Amniotic epithelial cell (primary cell): ENCODE results near the gene DYNC2H1.

Experiments
- DNase-seq: peaks from one replicate; pipeline ENCODE4 v3.0.0-alpha.2; 2010; ENCODE audit warnings: low read depth

The DYNC2H1 gene, protein sequence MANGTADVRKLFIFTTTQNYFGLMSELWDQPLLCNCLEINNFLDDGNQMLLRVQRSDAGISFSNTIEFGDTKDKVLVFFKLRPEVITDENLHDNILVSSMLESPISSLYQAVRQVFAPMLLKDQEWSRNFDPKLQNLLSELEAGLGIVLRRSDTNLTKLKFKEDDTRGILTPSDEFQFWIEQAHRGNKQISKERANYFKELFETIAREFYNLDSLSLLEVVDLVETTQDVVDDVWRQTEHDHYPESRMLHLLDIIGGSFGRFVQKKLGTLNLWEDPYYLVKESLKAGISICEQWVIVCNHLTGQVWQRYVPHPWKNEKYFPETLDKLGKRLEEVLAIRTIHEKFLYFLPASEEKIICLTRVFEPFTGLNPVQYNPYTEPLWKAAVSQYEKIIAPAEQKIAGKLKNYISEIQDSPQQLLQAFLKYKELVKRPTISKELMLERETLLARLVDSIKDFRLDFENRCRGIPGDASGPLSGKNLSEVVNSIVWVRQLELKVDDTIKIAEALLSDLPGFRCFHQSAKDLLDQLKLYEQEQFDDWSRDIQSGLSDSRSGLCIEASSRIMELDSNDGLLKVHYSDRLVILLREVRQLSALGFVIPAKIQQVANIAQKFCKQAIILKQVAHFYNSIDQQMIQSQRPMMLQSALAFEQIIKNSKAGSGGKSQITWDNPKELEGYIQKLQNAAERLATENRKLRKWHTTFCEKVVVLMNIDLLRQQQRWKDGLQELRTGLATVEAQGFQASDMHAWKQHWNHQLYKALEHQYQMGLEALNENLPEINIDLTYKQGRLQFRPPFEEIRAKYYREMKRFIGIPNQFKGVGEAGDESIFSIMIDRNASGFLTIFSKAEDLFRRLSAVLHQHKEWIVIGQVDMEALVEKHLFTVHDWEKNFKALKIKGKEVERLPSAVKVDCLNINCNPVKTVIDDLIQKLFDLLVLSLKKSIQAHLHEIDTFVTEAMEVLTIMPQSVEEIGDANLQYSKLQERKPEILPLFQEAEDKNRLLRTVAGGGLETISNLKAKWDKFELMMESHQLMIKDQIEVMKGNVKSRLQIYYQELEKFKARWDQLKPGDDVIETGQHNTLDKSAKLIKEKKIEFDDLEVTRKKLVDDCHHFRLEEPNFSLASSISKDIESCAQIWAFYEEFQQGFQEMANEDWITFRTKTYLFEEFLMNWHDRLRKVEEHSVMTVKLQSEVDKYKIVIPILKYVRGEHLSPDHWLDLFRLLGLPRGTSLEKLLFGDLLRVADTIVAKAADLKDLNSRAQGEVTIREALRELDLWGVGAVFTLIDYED (N-terminal part only)

DNA sequence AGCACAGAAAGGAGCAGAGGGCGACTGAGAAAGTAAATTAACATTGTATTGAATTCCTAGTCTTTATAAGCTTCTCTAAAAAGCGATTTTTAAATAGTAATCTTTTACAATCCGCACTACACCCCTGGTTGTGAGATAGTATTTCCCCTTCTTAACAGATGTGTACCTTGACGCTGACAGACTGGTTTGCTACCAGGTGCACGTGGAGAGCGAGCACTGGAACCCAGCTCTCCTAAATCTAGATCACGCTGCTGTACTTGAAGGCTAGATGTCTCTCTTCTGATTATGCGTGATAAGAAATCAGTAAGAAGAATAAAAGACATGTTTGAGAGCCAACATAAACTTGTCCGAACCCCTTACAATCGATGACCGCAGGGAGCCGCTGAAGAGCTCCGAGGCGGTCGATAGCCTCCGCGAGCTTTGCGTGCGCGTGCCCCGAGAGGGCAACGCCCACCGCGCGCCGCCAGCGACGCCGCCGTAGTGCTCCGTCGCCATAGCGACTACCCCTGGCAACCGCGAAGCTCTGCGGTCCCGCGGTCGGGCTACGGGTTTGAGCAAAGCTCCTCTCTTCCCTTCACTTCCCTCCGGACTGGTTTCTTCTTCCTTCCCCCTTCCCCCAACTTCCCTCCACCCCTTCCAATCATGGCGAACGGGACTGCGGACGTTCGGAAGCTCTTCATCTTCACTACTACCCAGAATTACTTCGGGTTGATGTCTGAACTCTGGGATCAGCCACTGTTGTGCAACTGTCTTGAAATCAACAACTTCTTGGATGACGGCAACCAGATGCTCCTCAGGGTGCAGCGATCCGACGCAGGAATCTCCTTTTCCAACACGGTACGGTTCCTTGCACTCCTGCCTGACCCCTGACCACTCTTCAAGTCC is at the start of gene DYNC2H1:
Gene DYNC2H1 (plus strand): TSS at position 494 of the 885 bp plus-strand sequence. CDS start 149 bp downstream, at position 643.
- peak; percentile 92 for DNase-seq

DNA sequence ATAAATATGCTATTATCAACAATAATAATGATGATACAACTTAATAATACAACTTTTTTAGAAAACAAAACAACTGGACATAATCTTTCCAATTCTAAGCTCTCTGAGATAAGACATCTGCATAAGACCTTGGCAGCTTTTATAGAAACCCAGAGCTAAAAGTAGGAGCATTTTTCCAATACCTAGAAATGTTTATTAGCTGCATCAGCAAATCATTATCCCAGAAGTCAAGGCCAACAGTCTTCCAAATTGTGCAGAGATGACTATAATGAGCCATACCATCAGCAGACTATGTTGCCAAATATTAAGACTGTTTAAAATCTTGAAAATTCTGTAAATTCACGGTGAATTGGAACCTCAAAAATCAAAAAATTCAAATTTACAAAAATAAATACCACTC is 47.6 kb upstream of the DYNC2H1 start:
- no peak for DNase-seq

DNA sequence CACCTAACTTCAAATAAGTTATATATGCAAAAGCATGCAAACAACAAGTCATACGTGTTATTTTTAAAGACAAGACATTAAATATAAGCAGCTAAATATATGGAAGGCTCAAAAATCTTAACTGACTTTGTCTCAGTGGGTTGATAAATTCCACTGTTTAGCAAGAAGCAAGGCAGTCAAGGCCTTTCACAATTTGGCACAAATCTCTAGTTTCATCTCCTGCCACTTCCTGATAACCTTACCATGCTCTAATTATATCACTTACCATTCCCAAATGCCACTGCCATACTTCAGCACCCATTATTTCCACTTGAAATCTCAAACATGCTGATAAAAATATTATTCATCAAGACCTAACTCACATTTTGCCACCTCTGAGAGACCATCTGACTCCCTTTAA is 42.1 kb upstream of the DYNC2H1 start:
- DNase-seq = peak; percentile 43

DNA sequence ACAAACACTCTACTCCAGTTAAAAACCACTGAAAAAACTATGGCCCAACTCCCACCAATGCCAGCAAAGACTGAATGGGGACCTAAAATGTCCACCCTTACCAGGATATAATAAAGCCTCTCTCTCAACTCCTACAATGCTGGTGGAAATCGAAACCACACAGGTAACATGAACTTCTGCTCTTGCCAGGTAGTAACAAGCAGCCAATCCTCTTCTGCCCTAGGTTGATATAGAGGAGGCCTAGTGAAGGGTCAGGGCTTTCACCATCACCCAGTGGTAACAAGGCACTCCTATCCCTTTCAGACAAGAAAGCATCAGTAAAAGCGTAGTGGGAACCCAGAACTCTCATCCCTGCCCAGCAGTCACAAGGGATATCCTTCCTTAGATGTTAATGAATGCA is 39.9 kb upstream of the DYNC2H1 start:
- no peak for DNase-seq

DNA sequence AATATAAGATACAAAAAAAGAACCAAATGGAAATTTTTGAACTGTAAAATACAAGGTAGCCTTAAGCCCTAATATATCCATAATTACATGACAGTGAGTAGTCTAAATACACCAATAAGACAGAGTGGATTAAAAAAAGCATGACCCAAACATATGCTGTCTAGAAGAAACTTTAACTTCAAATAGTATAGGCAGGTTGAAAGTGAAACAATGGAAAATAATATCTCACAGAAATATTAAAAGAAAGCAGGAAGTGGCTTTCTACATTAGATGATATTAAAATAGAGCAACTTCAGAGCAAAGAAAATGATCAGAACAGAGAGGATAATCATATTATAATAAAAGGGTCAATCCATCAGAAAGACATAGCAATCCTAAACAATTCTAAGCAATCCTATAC is 39.1 kb upstream of the DYNC2H1 start:
- DNase-seq = no peak

DNA sequence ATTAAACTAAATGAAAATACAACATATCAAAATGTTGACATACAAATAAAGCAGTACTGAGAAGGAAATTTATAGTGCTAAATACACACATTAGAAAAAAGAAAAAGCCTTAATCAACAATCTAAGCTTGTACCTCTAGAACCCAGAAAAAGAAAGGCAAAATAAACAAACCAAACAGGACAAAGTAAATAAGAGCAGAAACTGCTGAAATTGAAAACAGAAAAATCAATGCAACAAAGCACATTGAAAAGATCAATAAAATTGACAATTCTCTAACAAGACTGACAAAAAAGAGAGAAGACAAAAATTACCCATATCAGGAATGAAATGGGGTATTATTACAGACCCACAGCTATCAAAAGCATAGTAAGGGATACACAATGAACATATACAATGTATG is 38.2 kb upstream of the DYNC2H1 start:
- DNase-seq = no peak

DNA sequence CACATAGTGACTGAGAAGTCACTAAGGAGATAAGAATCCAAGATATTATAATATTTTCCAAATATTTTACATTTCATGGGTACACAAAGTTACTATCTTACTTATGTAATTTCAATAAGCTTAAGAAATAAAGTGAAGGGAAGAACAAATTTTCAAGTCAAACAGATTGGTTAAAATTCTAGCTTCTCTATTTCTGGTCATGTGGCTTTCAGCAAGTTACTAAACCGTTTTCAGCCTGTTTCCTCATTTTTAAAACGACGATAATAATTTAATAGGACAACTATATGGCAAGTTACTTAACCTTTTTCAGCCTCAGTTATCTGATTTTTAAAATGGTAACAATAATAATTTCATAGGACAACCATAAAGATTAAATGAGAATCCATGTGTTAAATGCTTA is 32.9 kb upstream of the DYNC2H1 start:
- DNase-seq = no peak

DNA sequence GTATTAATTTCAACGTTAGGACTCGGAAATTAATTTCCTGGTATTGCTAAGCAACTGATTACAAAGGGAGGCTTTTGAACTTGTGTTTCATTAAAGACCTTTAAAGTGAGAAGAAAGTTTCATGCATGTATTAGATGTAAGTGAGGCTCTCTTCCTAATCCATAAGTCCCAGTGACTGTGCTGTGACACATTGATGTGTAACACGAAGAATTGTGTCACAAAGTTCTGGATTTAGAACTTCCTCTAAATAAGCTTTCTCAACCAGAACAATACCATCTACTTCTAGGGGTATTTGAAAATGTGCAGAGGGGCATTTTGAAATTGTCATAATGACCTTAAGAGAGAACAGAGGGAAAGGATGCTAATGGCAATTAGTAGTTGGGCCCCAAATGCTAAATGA is 31.7 kb upstream of the DYNC2H1 start:
- no peak for DNase-seq

DNA sequence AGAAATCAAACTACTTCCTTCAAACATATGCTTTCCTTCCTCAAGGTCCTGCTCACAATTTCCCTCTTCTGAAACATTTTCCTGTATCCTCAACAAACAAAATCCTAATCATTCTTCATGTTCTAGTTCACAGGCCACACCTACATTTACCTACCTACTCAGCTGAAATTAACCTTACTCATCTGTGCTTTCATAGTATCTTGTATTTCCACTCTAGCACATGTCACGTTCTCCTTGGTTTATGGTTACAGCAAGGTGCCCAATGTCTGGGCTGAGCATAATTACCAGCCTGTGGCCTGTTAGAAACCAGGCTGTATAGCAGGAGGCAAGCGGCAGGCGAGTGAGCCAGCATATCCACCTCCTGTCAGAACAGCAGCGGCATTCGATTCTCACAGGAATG is 30.5 kb upstream of the DYNC2H1 start:
- DNase-seq = no peak

DNA sequence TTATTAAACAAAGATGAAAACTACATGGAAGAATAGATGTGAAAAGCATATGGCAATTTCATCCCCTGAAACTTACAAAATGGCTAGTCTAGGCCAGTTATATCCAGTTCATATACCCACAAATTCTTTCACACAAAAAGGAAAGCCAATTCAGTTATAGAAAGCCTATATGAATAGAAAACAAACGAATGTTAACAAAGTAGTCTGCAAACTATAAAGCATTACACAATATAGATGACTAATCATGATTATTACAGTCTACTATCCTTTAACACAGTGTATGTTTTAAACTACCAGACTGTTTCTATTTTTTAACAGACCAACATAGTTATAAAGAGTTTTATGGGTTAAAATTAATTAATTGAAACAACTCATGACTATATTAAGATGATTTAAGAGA is 29.4 kb upstream of the DYNC2H1 start:
- peak; percentile 37 for DNase-seq

DNA sequence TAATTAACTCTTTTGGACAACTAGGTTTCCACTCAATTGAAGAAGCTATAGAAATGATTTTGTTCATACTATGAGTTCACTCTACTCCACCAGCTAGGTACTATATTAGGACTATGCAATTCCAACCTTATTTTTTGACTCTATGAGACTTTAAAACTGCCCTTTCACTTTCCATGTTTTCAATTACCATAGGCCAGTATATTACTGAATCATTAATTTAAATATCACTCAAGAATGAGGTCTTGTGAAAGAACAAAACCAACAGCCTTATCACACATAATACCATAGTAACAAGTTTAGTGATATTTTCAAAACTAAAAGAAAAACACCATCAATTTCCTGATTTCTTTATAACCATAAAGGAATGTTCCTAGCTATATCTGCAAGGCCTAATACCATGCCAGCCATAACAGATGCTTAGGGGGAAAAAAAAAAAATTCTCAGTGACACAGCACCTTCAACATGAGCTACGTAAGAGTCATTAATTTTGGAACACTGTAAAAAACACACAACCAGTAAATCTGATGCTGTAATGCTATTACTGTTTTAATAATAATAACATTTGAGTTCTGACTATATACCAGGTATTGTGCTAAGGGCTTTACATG is 23.4 kb upstream of the DYNC2H1 start:
- DNase-seq = peak; percentile 91

DNA sequence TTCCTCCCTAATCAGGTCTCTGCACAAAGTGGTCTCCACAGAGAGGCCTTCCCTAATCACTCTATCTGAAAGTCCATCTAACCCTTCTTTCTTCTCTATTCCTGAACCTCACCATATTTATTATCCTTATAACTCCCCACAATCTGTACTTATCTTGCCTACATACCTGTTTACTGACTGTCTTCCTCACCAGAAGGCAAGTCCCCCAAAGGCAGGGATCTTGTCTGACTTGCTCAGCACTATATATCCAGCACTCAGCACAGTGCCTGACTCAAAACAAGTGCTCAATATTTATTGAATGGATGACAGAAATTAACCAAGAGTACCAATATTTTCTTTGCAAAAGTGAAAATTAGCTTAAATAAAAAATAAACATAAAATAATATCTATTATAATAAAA is 22.8 kb upstream of the DYNC2H1 start:
- peak; percentile 79 for DNase-seq

DNA sequence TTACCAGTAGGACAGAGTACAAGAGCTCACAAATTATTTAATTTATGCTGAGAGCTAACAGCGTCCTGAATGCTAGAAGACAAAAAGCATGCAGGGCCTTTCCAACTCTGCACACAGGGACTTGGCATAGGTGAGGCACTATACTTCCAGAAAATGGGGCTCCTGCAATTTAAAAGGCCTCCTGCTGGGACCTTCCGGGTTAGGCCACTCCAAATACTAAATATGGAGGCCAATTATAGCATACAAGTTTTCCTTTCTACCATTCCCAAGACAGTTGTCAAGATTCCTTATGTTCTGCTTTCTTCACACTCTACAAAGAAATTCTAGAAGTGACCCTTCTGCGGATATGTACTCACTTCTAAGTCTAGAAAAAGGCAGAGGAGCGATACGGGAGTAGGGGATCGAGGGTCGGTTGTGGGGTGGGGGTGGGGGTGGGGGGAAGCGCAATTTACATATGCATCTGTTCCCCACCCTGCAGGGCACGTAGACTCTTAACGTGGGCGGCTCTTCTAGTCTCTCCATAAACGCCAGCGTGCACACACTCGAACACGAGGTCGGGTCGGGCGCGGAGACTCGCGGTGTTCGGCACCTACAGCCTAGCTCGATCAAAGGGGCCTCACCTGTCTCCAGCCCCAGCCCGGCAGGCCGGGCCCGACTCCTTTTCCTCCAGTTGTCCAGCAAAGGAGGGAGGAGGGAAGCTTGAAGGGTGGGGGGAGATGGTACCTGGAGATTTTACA is 18.0 kb upstream of the DYNC2H1 start:
- peak; percentile 45 for DNase-seq

DNA sequence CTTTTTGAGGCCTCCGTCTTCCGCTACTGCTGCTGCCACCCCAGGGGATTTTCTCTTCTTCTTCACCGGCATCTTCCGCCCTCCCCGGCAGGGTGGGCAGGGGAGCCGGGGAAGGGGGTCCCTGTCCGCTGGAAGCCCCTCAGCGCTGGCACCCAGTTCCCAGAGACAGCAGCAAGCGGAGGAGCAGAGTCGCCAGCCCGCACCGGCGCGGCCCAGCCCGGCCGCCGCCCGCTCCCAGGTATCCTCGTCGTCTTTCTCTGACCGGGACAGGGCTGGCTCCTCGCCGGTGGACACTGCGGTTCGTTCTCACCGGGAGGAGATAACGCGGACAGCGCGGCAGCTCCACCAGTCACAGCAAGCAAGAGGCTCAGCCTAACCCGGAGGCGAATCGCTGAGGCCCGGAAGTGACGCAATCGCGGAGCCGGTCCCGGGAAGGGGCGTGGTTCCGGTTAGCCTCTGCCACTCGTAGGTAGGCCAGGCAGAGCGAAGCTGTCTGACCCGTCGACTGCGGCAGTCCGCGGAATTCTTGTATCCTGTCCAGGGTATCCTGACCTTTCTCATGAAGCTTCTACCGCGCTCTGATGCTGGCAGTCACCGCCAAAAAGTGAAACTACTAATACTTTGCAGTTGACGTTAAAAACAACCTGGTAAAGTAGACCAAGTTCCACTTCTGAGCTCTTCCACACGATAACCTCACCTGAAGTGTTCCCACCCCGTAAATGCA is 17.3 kb upstream of the DYNC2H1 start, which contains the start of gene DCUN1D5:
Gene DCUN1D5 (minus strand): TSS at position 360 of the 724 bp plus-strand sequence. CDS start 288 bp downstream, at position 72.
- DNase-seq = peak; percentile 96

DNA sequence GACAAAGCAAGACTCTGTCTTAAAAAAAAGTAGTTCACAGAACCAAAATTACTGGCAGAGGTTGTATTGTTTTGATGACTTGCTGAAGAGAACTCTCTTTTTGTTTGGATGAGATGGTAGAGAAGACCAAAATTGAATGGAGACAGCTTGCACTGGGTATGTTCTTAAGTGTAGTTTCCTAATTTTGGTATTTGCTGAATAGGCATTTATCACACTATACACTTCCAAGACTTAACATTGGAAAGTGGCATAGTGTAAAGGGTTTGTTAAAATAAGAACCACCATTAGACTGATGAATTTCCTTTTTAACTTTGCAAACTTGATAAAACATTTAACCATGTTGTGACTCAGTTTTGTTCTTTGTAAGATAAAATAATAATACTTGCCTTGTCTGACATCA is 11.9 kb upstream of the DYNC2H1 start:
- DNase-seq = no peak

DNA sequence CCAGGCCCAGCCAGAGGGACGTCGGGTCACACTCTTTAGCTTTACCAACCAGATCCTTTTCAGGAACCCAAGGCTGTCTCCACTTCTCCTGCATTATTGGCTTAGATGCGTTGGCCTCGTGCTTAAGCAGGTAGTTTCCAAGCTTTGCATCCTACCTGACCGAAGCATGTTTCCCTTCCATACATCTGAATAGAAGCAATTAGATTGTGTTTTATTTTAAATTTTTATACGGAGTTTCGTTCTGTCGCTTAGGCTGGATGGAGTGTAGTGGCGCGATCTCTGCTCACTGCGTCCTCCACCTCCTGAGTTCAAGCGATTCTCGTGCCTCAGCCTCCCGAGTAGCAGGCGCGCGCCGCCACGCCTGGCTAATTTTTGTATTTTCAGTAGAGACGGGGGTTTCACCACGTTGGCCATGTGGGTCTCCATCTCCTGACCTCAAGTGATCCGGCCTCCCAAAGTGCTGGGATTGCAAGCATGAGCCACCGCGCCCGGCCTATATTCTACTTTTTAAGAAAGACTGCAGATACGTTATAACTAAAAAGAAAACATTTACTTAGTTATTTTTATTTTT is 677 bp downstream of the DYNC2H1 start:
- peak; percentile 18 for DNase-seq

DNA sequence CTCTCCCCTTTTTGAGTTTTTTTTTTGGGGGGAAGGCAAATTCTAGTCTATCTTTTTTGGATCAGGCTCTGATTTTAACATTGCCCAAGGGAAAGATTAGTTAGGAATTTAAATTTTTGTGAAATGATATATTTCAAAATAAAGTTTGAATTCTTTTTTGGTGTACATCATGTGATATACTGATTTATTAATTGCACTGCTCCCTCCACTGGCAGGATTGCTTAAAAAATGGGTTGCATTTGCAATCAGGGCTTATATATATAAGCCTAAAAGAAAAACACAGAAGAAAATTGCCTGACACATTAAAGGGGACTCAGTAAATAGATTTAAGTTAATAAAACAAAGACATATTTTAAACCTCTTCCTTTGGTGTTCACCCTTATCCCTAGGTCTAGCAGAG is 1.2 kb downstream of the DYNC2H1 start:
- DNase-seq = peak; percentile 67

DNA sequence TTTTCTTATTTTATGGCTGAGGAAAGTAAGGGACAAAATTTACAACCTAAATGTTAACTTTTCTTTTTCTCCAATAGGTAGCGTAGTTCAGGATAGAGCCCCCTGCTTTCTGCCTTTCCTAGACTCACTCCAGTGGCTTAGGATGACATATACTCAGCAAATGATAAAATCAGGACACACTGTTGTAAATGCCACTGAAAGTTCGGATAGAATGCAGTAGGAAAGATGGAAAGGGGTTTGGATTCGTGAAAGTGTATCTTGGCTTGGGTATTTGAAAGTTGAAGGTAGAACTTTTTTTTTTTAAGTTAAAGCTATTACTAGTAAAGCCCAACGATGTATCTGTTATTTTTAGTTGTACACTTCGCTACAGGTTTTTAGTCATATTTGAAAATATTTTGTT is 2.2 kb downstream of the DYNC2H1 start:
- no peak for DNase-seq

DNA sequence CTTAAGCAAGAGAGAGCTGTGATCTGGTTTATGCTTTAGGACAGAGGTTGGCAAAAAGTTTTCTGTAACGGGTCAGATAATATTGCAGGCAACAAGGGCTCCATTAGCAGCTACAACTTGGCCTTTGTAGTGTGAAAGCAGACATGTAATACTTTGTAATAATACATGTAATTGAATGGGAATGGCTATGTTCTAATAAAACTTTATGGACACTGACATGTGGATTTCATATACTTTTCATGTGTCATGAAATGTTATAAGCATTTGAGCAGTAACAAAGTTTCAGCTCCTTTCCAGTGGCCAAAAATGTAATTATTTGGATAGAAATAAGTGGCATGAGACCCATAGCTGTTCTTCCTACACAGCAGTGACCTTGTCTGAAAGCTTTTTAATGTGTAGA is 3.1 kb downstream of the DYNC2H1 start:
- DNase-seq = no peak
